ENCODE measurements around the gene USH2A. TPM values are rescaled to one million over a fixed set of nuclear protein-coding genes. Genes with fewer than 3 reads are reported as not detected.

USH2A gene
- total RNA-seq, 1 donor from 2014 or later: 0.55 TPM

DNA sequence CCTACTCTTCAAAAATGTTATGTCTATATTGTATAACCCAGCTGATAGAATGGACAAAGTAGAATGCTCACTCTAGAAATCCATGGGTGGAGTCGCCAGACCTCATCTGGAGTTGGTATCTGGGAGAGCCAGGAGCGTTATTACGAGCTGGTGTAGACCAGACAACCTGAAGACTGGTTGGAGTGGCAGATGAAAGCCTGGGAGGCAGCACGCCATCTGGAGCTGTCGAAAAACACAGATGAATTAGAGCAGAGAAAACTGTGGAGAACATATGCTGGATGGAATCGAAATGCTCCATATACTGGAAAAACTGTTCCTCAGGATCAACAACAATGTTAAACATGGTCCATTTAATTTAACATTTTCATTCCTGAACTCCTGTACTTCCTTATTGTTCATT lies 522.6 kb downstream of the USH2A start:
- no peak for DNase-seq (ENCODE audit: low spot score, unreplicated experiment)
- no peaks in the 10 kb centered on the region for H3K27me3 Mint-ChIP-seq
- H3K4me1 Mint-ChIP-seq (ENCODE audit: low read depth): no peaks in the 10 kb centered on the region
- no peak overlapping the region for H3K27ac Mint-ChIP-seq
- no peaks in the 10 kb centered on the region for H3K9me3 Mint-ChIP-seq (ENCODE audit: low read depth)
- no peak overlapping the region for H3K4me3 Mint-ChIP-seq (ENCODE audit: low read depth)
- TF ChIP-seq, protein P1, sequence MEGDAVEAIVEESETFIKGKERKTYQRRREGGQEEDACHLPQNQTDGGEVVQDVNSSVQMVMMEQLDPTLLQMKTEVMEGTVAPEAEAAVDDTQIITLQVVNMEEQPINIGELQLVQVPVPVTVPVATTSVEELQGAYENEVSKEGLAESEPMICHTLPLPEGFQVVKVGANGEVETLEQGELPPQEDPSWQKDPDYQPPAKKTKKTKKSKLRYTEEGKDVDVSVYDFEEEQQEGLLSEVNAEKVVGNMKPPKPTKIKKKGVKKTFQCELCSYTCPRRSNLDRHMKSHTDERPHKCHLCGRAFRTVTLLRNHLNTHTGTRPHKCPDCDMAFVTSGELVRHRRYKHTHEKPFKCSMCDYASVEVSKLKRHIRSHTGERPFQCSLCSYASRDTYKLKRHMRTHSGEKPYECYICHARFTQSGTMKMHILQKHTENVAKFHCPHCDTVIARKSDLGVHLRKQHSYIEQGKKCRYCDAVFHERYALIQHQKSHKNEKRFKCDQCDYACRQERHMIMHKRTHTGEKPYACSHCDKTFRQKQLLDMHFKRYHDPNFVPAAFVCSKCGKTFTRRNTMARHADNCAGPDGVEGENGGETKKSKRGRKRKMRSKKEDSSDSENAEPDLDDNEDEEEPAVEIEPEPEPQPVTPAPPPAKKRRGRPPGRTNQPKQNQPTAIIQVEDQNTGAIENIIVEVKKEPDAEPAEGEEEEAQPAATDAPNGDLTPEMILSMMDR (IDR thresholded peaks at IDR 0.05; ENCODE audit: unreplicated experiment): no peak
- H3K36me3 Mint-ChIP-seq (ENCODE audit: insufficient read depth): no peaks in the 10 kb centered on the region

DNA sequence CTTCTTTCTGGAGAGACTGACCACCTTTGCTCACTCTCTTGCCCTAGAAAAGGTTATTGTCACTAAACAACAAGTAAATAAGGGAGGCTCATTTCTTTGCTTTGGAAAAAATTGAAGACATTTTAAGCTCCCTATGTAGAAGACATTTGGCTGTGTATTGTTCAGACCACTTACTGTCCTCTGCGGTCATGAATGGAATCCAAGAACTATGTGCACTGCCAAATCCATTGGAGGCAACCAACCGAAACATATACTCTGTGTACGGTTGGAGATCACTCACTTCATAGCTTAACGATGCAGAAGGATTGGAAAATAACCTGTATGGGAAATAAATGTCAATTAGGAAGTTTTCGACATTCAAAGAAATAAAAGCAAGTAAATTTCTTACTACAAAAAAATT lies 523.3 kb downstream of the USH2A start:
- no peak for DNase-seq (ENCODE audit: low spot score, unreplicated experiment)
- H3K9me3 Mint-ChIP-seq (ENCODE audit: low read depth): no peaks in the 10 kb centered on the region
- H3K27ac Mint-ChIP-seq: no peak overlapping the region
- H3K27me3 Mint-ChIP-seq: no peaks in the 10 kb centered on the region
- H3K4me3 Mint-ChIP-seq (ENCODE audit: low read depth): no peak overlapping the region
- no peaks in the 10 kb centered on the region for H3K4me1 Mint-ChIP-seq (ENCODE audit: low read depth)
- no peaks in the 10 kb centered on the region for H3K36me3 Mint-ChIP-seq (ENCODE audit: insufficient read depth)
- TF ChIP-seq, protein P1 (IDR thresholded peaks at IDR 0.05; ENCODE audit: unreplicated experiment): no peak

DNA sequence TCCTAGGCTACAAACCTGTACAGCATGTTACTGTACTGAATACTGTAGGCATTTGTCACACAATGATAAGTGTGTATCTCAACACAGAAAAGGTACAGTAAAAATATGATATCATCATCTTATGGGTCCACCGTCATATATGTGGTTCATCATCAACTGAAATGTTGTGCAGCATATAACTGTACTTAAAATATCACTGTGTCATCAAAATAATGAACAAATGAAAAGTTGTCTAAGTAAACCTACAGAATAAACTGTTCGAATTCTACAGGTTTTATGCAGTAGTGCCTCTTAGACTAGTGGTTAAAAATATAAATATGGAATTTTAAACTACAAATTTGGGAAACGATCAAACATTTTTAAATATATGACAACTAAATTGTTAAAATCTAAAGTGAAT lies 527.4 kb downstream of the USH2A start:
- Mint-ChIP-seq H3K4me3 (ENCODE audit: low read depth) (no peak overlapping the region), H3K27ac (no peak overlapping the region), H3K9me3 (ENCODE audit: low read depth) (no peaks in the 10 kb centered on the region), H3K36me3 (ENCODE audit: insufficient read depth) (no peaks in the 10 kb centered on the region), H3K27me3 (no peaks in the 10 kb centered on the region), H3K4me1 (ENCODE audit: low read depth) (no peaks in the 10 kb centered on the region)
- no peak for DNase-seq (ENCODE audit: low spot score, unreplicated experiment)
- TF ChIP-seq, protein P1 (IDR thresholded peaks at IDR 0.05; ENCODE audit: unreplicated experiment): no peak

DNA sequence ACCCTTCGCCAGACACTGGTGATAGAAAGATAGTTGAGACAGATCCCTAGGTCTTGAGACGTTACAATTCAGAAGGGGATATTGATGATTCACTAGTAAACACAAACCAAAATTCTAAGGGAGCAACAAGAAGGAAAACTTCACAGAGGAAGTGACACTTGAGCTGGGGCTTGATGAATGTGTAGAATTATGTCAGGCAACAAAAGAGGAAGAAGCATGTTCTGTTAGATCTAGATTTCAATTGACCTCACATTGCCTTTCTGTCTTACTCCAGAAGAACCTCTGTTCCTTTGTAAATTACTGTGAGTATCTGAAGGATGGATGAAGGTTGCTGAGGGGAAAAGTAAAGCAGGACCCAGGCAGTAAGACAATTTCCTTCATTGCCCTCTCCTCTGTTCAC lies 528.0 kb downstream of the USH2A start:
- DNase-seq (ENCODE audit: low spot score, unreplicated experiment): no peak
- Mint-ChIP-seq H3K27me3 (no peaks in the 10 kb centered on the region), H3K27ac (no peak overlapping the region), H3K4me3 (ENCODE audit: low read depth) (no peak overlapping the region), H3K9me3 (ENCODE audit: low read depth) (no peaks in the 10 kb centered on the region), H3K4me1 (ENCODE audit: low read depth) (no peaks in the 10 kb centered on the region), H3K36me3 (ENCODE audit: insufficient read depth) (no peaks in the 10 kb centered on the region)
- TF ChIP-seq, protein P1 (IDR thresholded peaks at IDR 0.05; ENCODE audit: unreplicated experiment): no peak

DNA sequence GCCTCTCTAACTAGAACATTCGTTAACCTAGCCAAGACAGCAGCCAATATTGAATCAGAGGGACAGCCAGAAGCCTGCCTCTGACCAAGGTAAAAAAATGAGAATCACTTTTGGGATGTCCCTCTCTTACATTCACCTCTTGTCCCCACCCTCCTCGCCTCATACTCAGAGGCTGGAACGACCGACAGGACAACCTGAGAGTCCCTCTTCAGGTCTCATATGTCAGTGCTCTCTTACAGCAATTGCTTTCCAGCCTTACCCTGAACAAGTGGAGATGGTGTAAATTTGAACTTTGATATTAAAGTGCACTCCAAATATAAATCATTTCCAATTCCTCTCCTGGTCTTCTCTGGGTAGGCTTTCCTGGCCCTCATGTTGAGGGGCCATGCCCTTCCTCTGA lies 528.6 kb downstream of the USH2A start:
- H3K27me3 Mint-ChIP-seq: no peaks in the 10 kb centered on the region
- H3K27ac Mint-ChIP-seq: no peak overlapping the region
- no peaks in the 10 kb centered on the region for H3K9me3 Mint-ChIP-seq (ENCODE audit: low read depth)
- no peak for DNase-seq (ENCODE audit: low spot score, unreplicated experiment)
- no peak overlapping the region for H3K4me3 Mint-ChIP-seq (ENCODE audit: low read depth)
- H3K36me3 Mint-ChIP-seq (ENCODE audit: insufficient read depth): no peaks in the 10 kb centered on the region
- TF ChIP-seq, protein P1 (IDR thresholded peaks at IDR 0.05; ENCODE audit: unreplicated experiment): no peak
- peaks cover under 1% of the 10 kb centered on the region for H3K4me1 Mint-ChIP-seq (ENCODE audit: low read depth)
